Esophagus squamous epithelium (tissue), 4 donors: Measurements from ENCODE around the gene SLC4A9.

Experiments used
- CTCF ChIP-seq, 6 experiments: fragments of 450-650 bp in 4 of 6; fragments of 200-600 bp in 2 of 6; sonication (generic) in 2 of 6; IDR thresholded peaks; one replicate each; pipeline ENCODE4 v1.5.1; 2016 to 2019; ENCODE audit warnings: antibody characterized with exemption in 6 of 6, mild to moderate bottlenecking in 4 of 6, moderate library complexity in 4 of 6
- POLR2A ChIP-seq, 4 donors: fragments of 450-650 bp; IDR thresholded peaks; one replicate each; pipeline ENCODE4 v1.6.1; 2017; ENCODE audit warnings: antibody characterized with exemption in 4 of 4, mild to moderate bottlenecking in 4 of 4, moderate library complexity in 3 of 4

DNA sequence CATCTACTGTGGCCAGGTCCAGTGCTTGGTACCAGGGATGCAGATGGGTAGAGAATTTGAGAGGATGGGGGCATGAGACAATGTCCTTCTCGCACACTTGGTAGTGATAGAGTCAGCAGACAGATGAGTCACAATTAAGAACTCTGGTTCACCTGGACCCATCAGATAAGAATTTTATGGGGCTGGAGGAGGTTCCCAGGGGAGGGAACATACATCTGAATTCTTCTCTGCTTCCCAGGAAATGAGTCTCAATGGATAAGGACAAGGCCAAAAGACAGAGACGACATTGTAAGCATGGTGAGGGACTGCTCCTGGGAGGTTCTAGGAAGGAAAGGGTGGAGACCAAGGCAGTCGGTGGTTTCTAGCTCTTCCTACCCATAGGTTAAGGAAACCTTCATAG lies 5.3 kb downstream of the SLC4A9 start:
- no peak for TF ChIP-seq CTCF (IDR thresholded peaks at IDR 0.05)
- TF ChIP-seq POLR2A (IDR thresholded peaks at IDR 0.05), result no peak
